Posterior vena cava (tissue), 2 donors: ENCODE measurements around the gene TMEM259. TPM values are rescaled to one million over a fixed set of nuclear protein-coding genes. Genes with fewer than 3 reads are reported as not detected.

ENCODE experiments used
- DNase-seq: peaks from one replicate; pipeline ENCODE4 v3.0.0-alpha.2; 2020; ENCODE audit warnings: low spot score
- intact Hi-C, 2 donors: fragments of 100-400 bp; cut with DNase I; formaldehyde crosslinking; loops; one replicate each; pipeline versions ENCODE4 v1.14.1 to v1.14.2; 2022 to 2023
- total RNA-seq, 2 donors: library from RNA; stranded (reverse); fragmentation: NEBNext Ultra II Directional; extraction: Animal tissue kit (Norgen Biotek cat#: 25700); gene quantifications; one replicate each; pipeline ENCODE4 v1.2.1, GENCODE V29; 2021
- donor health status: DM: yes; HTN: yes; CAD: no.
- donor health status: DM: yes; HTN: yes; CAD: no.

The TMEM259 gene
- total RNA-seq, 2 donors from 2014 or later = 96.5 to 99.8 TPM

DNA sequence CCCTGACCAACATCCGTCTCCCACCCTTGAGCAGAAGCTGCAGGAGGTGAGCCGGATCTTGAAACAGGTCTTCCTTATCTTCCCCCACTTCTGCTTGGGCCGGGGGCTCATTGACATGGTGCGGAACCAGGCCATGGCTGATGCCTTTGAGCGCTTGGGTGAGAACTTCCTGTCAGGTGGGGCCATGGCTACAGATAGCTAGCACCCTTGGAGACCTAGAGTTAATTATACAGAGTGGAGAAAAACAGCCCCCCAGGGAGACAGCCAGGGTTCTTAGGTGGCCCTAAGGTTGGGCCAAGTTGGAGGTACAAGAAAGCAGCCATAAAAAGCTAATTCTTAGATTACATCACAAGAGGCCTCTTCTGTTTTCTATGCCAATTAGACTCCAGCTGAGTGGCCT lies 37.2 kb upstream of the TMEM259 start:
- intact Hi-C loops = no loop called here
- DNase-seq = no peak

DNA sequence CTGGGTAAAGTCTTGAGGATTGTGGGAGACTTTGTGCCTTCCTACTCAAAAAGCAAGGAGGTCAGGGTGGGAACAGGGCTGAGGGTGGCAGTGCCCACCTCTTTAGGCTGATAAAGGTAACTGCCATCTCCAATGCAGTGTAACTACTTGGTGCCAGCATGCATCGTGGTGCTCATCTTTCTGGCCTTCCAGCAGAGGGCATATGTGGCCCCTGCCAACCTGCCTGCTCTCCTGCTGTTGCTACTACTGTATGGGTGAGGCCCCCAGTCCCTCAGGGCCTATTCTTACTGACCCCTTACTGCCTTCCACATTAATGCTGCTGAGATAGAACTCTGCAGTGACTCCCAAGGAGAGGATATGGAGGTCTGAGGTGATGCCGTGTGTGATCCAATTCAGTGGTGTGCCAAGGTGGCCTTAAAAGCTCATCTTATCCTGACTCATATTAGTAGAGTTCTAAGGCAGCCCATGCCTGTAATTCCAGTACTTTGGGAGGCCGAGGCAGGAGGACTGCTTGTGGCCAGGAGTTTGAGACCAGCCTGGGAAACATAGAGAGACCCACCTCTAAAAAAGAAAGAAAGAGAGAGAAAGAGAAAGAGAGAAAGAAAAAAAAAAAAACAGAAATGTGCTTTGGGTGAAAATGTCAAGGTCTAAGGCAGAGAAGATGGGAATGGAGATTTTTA lies 36.4 kb upstream of the TMEM259 start:
- intact Hi-C loops = no loop called here
- DNase-seq = no peak

DNA sequence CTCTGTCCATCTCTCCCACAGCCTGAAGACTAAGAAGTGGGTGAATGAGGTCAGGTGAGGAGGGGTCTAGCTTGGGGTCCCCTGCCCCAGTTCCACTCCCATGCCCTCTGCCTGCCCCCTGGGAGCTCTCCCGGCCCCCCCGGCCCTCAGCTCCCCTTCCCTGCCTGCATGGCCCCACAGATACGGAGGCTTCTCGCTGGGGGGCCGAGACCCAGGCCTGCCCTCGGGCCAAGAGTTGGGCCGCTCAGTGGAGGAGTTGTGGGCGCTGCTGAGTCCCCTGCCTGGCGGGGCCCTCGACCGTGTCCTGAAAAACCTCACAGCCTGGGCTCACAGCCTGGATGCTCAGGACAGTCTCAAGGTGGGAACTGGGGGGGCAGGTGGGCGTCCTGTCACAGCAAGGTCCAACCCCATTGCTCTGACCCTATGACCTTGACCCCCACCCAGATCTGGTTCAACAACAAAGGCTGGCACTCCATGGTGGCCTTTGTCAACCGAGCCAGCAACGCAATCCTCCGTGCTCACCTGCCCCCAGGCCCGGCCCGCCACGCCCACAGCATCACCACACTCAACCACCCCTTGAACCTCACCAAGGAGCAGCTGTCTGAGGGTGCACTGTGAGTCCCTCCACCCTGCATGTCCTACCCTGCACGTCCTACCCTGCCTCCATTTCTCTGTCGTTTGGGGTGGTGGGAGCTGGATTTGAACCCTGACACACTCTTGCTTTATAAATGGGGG lies 35.1 kb upstream of the TMEM259 start:
- DNase-seq = no peak
- intact Hi-C loops = no loop called here

DNA sequence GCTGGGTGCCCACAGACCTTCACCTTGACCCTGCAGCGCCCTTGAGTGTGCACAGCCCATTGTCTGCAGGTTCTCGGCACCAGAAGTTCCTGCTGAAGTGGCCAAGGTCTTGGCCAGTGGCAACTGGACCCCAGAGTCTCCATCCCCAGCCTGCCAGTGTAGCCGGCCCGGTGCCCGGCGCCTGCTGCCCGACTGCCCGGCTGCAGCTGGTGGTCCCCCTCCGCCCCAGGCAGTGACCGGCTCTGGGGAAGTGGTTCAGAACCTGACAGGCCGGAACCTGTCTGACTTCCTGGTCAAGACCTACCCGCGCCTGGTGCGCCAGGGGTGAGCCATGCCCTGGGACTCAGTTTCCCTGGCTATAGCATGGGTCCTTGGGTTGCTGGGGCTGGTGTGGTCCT lies 34.1 kb upstream of the TMEM259 start:
- intact Hi-C loops = no loop called here
- no peak for DNase-seq

- DNase-seq = no peak
- intact Hi-C loops = no loop called here
Measured at GRCh38 chr19:1054102-1055027, 33.4 kb upstream of the TMEM259 start.

GRCh38 chr19:1053176-1054101 lies 32.5 kb upstream of the TMEM259 start:
- DNase-seq = no peak

DNA sequence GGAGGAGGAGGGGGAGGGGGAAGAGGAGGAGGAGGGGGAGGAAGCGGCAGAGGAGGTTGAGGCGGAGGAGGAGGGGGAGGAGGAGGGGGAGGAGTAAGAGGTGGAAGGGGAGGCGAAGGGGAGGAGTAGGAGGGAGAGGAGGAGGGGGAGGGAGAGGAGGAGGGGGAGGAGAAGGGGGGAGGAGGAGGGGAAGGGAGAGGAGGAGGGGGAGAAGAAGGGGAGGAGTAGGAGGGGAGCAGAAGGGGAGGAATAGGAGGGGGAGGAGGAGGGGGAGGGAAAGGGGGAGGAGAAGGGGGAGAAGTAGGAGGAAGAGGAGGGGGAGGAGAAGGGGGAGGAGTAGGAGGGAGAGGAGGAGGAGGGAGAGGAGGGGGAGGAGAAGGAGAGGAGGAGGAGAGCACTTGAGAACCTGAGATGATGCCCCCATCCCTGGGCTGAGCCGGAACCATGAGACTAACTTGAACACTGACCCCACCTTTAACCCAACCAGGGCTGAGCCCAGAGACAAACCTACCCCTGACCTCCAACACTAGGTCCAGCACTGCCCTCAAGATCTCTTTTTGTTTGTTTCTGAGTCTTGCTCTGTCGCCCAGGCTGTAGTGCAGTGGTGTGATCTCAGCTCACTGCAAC lies 31.5 kb upstream of the TMEM259 start:
- intact Hi-C loops = no loop called here
- DNase-seq = no peak

More at GRCh38 chr19:1053176-1054101, 32.5 kb upstream of the TMEM259 start:
- intact Hi-C loops = loop anchor here in 1 of 2 donors (1.0 kb wide), 1 partner anchor 38 kb away; no protein-coding TSS in a partner anchor

DNA sequence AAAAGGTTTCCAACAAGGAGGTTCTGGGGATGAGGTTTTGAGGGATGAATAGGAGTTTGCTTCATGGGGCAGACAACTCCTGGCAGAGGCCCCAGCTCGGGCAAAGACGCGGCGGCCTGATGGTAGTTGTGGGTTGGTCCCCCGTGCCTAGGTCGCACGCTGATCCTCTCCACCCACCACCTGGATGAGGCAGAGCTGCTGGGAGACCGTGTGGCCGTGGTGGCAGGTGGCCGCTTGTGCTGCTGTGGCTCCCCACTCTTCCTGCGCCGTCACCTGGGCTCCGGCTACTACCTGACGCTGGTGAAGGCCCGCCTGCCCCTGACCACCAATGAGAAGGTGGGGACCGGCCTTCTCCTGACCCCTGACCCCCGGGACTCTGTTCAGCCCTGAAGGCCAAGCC lies 30.9 kb upstream of the TMEM259 start:
- DNase-seq = no peak
- intact Hi-C loops = loop anchor here in 1 of 2 donors (1.0 kb wide), 1 partner anchor 44 kb away; the partner anchor contains the start of gene POLR2E

DNA sequence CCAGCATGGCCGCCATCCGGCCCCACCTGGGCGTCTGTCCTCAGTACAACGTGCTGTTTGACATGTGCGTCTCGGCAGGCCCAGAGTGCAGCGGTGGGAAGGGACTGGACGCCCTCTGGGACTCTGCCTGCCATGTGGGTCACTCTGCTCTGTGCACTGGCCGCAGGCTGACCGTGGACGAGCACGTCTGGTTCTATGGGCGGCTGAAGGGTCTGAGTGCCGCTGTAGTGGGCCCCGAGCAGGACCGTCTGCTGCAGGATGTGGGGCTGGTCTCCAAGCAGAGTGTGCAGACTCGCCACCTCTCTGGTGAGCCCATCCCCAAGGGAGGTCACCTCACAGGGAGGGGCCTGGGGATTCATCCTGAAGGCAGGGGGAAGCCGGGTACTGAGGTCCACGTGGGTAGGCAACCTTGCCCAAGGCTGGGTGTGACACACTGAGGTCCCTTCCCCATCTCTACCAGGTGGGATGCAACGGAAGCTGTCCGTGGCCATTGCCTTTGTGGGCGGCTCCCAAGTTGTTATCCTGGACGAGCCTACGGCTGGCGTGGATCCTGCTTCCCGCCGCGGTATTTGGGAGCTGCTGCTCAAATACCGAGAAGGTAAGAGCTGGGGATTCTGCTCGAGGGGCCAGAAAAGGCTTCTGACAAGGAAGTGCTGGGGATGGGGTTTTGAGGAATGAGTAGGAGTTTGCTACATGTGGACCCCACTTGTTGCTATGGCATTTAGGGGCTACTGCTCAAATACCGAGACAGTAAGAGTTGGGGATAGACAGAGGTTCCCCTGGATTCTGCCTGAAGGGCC lies 30.3 kb upstream of the TMEM259 start:
- intact Hi-C loops = loop anchor here in 1 of 2 donors (1.0 kb wide), 1 partner anchor 44 kb away; the partner anchor contains the start of gene POLR2E
- no peak for DNase-seq

DNA sequence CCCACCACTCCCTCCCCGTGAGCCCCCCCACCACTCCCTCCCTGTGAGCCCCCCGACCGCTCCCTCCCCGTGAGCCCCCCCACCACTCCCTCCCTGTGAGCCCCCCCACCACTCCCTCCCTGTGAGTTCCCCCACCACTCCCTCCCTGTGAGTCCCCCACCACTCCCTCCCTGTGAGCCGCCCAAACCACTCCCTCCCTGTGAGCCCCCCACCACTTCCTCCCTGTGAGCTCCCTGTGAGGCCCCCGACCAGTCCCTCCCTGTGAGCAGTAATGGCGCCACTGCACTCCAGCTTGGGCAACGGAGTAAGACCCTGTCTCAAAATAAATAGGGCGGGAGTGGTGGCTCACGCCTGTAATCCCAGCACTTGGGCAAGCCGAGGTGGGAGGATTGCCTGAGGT lies 28.9 kb upstream of the TMEM259 start:
- DNase-seq = no peak
- intact Hi-C loops = loop anchor here in 1 of 2 donors (5.0 kb wide), 1 partner anchor 33 kb away; no protein-coding TSS in a partner anchor

DNA sequence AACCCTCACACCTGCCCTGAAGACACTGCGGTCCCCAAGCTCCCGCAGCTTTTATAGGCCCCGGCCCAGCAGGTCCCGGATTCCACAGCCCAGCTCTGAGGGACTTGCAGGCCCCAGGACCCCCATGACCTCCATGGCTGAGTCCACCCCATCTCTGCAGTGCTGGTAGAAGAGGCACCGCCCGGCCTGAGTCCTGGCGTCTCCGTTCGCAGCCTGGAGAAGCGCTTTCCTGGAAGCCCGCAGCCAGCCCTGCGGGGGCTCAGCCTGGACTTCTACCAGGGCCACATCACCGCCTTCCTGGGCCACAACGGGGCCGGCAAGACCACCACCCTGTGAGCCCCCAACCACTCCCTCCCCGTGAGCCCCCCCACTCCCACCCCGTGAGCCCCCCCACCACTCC lies 28.2 kb upstream of the TMEM259 start:
- no peak for DNase-seq
- intact Hi-C loops = loop anchor here in 1 of 2 donors (5.0 kb wide), 1 partner anchor 33 kb away; no protein-coding TSS in a partner anchor

- peak; percentile 64 for DNase-seq
- intact Hi-C loops = loop anchor here in 1 of 2 donors (5.0 kb wide), 1 partner anchor 35 kb away; no protein-coding TSS in a partner anchor
Measured at GRCh38 chr19:1047696-1048147, 26.8 kb upstream of the TMEM259 start.

DNA sequence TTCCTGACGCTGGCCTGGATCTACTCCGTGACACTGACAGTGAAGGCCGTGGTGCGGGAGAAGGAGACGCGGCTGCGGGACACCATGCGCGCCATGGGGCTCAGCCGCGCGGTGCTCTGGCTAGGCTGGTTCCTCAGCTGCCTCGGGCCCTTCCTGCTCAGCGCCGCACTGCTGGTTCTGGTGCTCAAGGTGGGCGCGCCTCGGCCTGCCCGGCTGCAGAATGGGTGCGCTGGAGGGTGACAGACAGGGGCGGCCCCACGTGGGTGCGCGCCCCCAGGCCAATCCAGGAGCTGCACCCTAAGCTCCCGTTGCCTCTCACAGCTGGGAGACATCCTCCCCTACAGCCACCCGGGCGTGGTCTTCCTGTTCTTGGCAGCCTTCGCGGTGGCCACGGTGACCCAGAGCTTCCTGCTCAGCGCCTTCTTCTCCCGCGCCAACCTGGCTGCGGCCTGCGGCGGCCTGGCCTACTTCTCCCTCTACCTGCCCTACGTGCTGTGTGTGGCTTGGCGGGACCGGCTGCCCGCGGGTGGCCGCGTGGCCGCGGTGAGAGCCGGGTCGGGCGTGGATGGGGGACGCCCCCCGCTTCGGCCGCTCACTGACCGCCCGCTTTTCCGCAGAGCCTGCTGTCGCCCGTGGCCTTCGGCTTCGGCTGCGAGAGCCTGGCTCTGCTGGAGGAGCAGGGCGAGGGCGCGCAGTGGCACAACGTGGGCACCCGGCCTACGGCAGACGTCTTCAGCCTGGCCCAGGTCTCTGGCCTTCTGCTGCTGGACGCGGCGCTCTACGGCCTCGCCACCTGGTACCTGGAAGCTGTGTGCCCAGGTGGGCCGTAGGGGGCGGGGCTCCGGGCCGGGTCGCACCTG lies 26.1 kb upstream of the TMEM259 start:
- no peak for DNase-seq
- intact Hi-C loops = loop anchor here in 1 of 2 donors (5.0 kb wide), 1 partner anchor 35 kb away; no protein-coding TSS in a partner anchor

GRCh38 chr19:1046117-1046626 lies 25.2 kb upstream of the TMEM259 start:
- DNase-seq = no peak
- intact Hi-C loops = loop anchor here in 1 of 2 donors (5.0 kb wide), 1 partner anchor 36 kb away; no protein-coding TSS in a partner anchor

DNA sequence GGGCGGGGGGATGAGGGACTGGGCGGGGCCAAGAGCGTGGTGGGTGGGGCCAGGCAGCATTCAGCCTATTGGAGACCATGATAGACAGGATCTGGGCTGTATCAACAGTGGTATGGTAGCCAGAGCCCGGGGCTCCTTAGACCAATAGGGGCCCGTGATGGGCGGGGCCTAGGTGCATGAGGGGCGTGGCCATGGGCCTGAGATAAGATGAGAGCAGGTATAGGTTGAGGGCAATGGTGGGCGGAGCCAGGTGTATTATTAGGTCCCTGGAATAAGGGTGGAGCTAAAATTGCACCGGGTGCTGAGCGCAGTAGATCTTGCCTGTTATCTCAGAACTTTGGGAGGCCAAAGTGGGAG lies 24.3 kb upstream of the TMEM259 start:
- DNase-seq = no peak
- intact Hi-C loops = loop anchor here in 1 of 2 donors (5.0 kb wide), 1 partner anchor 37 kb away; no protein-coding TSS in a partner anchor
